ENCODE measurements around the gene AKR1E2. TPM values are rescaled to one million over a fixed set of nuclear protein-coding genes. Genes with fewer than 3 reads are reported as not detected.
A peak's percentile ranks its signal among the peaks of the same experiment; 100 is the strongest.
"Not testable (repeated sequence)": the region's sequence is repeated elsewhere in the genome, so short reads cannot be mapped to it uniquely, and the experiment has no call there.

AKR1E2 gene
- polyA plus RNA-seq, 10 donors, result 2.0 to 7.8 (median 4.1) TPM

DNA sequence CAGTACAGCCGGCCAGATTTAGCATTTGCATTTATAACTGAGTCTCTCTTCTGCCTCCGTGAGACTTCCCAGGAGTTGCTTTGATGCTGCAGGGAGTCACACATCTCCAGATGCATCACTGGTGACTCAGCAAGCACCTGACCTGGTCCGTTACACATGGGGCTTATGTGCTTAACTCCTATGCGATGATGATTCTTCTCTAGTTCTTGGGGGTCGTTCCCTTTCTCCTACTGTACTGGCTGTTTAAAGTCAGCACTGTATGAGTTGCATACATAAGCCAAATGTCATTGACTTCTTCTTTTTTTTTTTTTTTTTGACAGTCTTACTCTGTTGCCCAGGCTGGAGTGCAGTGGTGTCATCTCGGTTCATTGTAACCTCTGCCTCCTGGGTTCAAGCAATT, 13.0 kb upstream of the AKR1E2 start:
- peak in 1 of 3 donors; percentile 54 for DNase-seq

DNA sequence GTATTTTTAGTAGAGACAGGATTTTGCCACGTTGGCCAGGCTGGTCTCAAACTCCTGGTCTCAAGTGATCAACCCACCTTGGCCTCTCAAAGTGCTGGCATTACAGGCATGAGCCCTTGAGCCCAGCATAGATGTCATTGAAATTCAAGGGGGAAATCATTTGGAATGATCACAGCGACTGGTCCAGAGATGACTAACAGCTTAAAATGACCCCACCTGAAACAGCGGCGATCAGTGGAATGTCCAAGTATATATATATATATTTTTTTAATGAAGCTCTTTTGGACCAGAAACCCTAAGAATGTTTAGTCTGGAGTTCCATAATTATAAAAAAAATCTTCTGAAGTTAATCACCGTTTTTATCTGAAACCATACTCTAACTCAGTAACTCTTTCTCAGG, 12.5 kb upstream of the AKR1E2 start:
- no peak for DNase-seq

DNA sequence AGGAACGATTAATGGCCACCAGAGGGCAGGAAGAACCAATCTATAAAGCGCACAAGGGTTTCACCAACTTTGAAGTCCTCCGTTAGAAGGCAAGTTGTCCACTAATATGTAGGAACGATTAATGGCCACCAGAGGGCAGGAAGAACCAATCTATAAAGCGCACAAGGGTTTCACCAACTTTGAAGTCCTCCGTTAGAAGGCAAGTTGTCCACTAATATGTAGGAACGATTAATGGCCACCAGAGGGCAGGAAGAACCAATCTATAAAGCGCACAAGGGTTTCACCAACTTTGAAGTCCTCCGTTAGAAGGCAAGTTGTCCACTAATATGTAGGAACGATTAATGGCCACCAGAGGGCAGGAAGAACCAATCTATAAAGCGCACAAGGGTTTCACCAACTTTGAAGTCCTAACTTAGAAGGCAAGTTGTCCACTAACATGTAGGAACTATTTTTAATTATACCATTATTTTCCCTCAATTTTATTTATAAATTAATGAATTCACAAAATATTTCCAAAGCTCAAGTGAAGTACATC, 10.3 kb upstream of the AKR1E2 start:
- DNase-seq, result not testable (repeated sequence)

DNA sequence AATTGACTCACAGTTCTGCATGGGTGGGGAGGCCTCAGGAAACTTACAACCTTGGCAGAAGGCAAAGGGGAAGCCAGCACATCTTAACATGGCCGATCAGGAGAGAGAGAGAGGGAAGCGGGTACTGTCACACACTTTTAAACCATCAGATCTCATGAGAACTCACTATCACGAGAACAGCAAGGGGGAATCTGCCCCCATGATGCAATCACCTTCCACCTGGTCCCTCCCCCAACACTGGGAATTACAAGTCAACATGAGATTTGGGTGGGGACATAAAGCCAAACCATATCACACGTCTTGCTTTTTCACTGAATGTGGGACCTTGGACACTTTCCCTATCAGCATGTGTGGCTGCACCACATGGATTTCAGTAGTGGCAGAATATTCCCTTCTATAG, 9.0 kb upstream of the AKR1E2 start:
- no peak for DNase-seq

DNA sequence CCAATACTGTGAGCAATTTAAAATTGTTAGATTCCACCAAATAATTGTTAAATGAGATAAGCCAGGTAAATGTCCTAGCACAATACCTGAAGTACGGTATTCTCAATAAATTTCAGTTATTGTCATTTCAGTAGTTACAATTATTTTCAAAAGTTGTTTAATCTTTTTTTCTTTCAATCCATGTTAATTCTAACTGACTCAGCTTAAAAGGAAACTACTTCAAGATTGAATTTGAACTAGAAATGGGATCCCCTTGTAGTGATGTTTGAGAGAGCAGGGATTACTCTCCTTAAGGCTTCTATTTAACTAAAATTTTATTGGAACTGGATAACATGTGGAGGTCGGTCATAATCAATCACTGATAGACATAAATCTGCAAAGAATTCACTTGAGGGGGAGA, 6.9 kb upstream of the AKR1E2 start:
- no peak for DNase-seq

DNA sequence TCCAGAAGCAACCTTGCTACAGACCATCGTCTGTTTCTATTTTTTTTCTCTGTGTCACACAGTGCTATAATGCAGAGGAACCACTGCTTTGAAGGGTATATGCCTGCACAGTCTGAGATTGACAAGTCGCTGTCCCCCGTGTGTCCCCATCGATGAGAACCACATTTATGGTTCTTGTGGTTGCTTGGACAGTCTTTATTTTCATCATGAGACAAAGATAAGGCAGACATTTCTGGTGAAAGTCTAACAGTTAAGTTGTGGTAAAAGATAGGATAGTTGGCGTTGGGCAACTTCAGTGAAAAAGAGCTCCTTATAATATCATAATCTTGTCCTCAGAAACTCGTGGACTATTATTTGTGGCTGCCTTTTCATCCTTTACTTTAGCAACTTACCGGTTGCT, 6.3 kb upstream of the AKR1E2 start:
- no peak for DNase-seq

DNA sequence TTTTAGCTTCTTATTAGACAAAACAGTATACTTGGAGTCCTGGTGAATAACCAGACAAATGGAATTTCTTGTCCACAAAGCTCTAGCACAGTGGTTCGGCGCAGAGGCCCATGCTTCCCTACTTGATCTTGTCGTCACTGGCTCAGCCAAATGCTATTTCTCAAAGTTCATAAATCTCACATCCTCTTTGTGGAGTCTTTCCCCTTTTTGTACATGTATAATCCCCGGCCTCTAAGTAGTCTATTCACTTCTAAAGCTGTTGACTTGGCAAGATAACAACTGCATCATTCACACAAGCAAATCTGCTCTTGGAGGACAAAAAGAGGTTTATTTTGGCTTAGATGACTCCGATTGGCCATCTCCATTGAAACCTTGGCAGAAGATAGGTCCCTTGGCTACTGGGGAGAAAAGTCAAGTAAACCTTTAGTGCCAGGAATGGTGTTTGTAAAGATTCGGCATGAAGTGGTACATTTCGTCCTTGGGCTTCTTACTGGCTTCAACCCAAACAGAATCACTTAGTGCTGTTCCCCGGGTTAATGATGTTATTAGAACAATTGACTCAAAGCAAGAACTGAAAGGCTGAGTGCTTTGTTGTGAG, 5.1 kb upstream of the AKR1E2 start:
- peak in 1 of 3 donors; percentile 47 for DNase-seq

DNA sequence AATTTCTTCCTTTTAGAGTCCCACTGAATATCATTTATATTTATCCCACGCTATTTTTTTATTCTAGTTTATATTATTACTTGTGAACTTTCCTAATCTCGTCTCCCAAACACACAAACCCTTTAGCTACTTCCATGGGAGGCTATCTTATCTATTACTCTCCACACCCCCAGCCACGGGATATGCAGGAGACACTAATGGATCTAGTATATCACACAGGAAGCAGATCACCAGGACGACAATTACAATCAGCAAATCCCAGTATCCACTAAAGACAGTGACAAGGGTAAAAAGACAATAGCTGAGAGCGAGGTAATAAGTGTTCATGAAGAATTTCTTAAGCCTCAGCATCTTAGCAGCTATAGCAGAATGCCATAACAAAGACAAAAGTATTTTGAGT, 3.8 kb upstream of the AKR1E2 start:
- DNase-seq, result no peak

DNA sequence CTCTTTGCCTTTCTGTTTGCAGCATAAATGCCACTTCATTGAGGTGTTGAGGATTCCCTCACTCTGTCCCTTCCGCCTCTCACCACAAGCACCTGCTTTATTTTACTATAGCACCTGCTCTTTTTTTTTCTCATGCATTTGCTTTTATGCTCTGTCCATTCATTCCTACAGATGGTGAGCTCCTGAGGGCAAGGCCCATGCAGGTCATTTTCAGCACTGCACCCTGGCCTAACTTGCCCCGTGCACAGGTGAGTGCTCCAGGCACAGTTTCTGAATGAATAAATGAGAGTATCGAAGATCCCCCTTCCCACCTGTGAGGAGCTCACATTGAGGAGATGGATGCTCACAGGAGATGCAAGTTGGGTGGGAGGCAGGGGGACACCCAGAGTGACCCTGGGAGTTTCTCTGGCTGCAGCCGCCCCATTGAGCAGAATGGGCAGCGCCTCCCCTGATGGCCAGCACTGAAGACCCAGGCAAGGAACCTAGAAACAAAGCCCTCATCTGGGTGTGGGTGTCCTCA, 1.2 kb upstream of the AKR1E2 start:
- DNase-seq, result no peak

DNA sequence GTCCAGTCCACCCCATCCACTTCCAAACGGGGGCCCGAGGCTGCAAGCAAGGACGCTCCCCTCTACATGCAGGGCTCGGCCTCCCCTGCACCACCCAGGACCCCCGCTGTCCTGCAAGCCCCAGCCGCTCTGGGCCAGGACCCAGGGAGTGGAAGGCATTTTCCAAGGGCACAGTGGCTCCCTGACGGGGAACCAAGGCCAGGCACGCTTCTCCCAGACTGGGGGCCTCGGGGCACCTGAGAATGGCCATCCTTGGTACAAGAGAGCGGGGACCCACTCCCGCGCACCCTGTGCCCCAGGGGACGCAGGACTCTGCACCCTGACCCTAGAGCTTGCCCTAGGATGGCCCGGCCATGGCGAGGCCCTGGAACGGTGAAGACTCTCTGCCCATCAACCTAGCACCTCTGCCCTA, 545 bp upstream of the AKR1E2 start:
- DNase-seq, result no peak

DNA sequence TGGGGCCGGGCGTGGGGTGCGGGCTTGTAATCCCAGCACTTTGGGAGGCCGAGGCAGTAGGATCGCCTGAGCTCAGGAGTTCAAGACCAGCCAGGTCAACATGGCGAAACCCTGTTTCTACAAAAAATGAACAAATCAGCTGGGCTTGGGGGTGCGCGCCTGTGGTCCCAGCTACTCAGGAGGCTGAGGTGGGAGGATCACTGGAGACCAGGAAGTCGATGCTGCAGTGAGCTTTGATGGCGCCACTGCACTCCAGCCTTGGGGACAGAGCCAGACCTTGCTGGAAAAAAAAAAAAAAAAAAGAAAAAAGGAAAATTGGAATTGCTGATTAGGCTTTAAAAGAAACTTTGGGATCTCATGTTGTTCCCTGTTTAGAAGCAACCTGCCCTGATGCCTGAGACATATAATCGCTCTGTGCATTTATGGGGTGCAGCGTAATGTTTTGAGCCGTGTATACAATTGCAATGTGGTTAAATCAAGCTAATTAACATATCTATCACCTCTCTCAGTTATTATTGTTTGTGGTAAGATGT, 851 bp downstream of the AKR1E2 start:
- no peak for DNase-seq

DNA sequence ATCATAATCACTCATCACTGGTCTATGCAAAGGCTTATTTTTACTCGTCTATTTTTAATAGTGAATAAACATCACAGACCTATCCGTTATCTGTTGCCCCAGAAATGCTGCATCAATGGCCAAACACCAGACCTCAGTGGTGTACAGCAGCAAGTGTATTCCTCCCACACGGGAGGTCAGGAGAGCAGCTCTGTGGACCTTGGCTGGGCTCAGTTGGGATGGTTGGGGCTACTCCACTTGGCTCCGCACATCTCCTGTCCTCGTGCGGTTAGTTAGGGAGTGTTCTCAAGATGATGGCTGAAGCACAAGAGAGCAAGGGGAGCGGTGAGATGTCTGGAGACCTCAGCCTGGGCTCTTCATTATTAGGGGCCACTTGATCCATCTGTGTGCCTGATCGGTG, 2.0 kb downstream of the AKR1E2 start:
- no peak for DNase-seq

DNA sequence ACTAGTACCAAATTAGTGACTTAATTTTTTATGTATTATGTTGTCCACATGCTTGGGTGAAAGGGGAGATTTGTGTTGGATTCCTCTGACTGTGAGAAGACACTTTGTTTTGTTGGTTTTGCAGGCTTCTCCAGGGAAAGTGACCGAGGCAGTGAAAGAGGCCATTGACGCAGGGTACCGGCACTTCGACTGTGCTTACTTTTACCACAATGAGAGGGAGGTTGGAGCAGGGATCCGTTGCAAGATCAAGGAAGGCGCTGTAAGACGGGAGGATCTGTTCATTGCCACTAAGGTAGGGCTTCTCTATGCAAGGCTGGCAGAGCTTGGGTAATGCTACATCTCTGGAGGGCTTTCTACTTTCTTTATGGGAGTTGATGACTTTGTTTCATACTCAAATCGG, 4.5 kb downstream of the AKR1E2 start:
- DNase-seq, result no peak

DNA sequence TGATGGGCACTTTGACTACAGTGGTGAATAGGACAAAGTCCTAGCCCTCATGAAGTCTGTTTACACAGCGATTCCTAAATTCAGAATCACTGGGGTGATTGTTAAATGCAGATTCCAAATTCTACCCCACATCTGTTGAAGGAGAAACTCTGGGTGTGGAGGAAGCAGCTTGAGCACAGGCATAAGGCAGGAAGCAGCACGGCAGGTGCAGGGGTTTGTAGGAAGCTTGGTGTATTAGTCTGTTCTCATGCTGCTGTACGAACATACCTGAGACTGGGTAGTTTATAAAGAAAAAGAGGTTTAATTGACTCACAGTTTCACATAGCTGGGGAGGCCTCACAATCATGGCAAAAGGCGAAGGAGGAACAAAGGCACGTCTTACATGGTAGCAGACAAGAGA, 5.1 kb downstream of the AKR1E2 start:
- no peak for DNase-seq

DNA sequence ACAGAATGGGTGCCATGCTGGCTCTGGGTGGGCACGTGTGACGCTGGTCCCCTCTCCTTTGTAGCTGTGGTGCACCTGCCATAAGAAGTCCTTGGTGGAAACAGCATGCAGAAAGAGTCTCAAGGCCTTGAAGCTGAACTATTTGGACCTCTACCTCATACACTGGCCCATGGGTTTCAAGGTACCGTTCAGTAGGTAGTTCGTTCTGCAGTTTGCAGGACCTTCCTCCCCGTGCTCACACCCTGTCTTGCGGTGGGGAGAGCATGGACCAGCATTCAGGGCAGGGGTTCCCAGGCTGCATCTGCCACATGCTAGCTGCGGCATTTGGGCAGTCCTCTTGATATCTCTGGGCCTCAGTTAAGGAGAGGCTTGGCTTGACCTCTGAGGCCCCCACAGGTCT, 7.3 kb downstream of the AKR1E2 start:
- no peak for DNase-seq

DNA sequence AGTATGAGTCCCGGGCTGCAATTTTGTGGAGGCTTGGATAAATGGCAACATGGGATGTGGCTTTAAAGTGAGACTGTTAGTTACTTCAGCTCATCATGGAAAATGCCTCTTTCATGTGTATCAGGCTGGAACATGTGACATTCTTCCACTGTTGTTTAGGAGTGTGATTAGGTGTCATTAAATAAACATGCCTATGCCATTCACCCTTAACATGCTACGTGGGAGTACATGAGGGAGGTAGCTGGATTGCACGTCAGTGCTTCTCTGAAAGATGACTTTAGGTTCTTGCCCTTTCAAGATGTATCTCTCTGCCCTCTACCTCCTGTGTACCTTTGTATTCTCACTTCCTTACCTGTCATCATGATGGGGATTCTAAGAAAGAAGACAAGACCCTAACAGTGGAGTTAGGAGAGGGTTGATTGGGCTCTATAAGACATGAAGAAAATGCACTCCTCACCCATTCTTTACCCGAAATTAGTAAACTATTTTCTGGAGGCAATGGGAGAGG, 8.9 kb downstream of the AKR1E2 start:
- DNase-seq, result no peak

DNA sequence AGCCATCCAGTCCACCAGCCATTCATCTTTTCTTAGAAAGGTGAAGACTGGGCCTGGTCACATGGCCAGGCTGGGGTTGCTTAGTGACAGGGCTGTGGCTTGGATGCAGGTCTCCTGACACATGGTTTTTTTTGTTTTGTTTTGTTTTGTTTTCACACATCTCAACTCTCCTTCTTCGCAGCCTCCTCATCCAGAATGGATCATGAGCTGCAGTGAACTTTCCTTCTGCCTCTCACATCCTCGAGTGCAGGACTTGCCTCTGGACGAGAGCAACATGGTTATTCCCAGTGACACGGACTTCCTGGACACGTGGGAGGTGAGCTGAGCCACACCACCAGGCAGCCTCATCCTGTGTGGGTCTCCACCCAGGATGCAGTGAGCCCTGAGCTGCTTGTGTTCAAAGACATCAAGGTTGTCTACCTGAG, 9.5 kb downstream of the AKR1E2 start:
- DNase-seq, result no peak

DNA sequence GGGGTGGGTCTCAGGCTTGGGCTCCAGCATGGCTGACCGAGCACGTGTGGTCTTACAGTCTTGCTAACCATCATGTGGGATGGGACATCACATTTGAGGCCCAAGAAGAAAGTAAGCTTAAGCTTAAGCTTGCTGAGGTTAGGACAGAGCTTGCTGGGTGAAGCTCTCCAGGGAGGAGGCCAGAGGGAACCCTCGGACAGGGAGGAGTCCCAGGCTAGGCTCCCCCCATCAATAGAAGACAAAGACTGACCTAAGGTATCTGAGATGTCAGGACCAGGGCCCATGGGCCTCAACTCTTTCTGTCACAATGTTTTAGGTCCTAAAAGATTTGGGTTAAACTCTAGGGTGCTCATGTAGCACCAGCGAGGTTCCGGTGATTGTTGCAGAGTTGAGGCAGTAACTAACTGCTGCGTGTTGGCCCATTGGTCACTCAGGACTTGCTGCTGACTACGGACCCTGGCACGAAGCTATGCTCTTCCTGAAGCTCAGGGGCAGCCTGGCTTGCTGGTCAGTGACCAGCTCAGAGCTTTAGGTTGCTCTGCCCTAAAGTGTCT, 10.5 kb downstream of the AKR1E2 start:
- no peak for DNase-seq

DNA sequence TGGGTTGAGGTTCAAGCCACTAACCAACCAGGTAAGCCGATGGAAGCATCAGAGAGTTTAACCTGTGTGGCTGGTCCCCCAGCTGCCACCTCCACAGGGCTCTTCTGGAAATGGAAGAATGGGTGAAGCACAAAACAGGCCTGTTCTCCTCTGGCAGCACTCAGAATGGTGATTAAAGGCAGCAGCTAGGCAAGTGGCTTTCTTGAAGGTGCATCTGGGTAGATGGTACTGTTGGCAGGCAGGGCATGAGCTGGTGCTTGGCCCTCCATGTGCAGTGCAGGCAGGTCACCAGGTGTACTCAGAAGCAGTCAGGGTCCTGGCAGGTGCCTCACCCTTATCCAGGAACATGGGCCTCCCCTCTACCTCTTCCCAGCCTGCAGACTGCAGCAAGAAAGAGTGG, 11.5 kb downstream of the AKR1E2 start:
- DNase-seq, result no peak

DNA sequence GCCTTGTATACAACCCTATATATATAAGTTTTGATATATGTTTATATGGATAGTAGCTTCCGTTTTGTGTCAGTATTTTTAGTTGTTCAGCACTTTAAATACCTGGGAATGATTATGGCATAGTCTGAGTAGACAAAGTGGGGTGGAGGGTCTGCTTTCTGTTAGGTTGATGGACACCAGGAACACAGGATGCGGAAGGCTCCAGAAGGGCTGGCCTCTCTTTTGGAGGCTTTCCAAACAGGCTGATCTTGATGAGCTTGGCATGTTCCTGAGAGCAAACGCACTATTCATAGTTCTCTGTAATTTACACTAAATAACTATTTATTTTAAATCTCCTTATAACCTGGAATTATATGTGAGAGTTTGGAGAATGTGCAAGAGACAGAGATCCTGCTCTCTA, 12.7 kb downstream of the AKR1E2 start:
- DNase-seq, result no peak

DNA sequence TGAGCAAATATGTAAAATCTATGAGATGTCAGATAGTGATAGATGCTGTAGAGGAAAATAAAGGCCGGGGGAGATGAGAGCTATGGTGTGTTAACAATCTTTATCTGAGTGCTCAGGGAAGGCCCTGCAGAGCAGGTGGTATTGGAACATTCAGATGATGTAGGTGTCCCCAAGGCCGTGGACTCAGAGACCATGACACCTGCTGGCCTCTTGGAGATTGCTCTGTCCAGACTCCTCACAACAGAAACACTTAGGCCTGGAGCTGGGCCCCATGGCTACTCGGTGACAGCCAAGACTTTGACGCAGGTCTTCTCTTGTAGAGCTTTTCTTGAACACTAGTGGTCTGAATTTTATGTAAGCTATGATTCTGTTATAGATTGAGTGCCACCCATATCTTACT, 13.3 kb downstream of the AKR1E2 start:
- DNase-seq, result no peak

DNA sequence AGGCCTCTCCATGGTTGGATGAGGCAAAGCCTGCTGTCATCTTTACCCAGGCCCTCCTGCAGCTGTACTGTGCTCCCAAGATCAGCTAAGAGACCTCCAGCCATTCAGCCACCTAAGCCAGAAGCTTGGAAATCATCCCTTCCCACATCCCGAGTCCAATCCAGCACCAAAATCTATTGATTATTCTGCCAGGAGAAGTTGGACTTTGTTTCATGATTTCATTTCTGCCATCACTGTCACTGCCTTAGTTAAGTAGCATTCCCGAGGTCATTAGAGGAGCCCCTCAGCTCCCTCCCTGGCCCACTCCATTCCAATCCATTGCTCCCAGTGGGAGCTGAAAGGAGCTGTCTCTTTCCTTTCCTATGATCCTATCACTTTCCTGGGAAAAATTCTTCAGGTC, 14.1 kb downstream of the AKR1E2 start:
- DNase-seq, result no peak

DNA sequence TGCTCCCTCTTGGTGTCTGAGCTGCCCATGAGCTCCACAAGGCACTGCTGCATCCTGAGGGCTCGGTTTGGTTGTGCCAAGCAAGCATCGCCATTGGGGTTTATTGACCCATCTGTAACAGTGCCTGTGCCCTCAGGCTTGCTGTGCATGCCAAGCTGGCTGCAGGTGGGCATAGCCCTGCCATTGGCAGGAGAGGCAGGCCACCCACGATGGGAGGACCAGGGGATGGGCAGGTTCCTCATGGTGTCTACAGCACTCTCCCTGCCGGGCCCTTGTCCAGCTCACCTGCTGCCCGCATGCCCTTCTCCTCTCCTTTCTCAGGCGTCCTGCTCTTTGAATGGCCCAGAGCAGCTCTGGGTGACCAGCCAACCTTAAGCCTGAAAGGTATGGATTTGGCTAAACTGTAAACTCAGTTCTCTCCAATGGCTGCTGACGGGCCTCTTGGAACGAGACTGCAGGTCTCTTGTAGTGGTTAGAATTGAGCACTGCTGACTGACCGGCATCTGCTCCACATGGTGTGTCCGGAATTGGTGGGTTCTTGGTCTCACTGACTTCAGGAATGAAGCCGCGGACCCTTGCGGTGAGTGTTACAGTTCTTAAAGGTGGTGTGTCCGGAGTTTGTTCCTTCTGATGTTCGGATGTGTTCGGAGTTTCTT, 17.6 kb downstream of the AKR1E2 start:
- DNase-seq, result no peak
